ENCODE results near the gene TMEM117.

The TMEM117 gene

GRCh38 chr12:43835656-43836474 lies at the start of gene TMEM117:
TSS of gene TMEM117 (plus strand) at chr12:43836081.
- DNase-seq (ENCODE audit: low read depth, low spot score) = peak; percentile 78

GRCh38 chr12:43786899-43787693 lies 48.8 kb upstream of the TMEM117 start:
- no peak for DNase-seq (ENCODE audit: low read depth, low spot score)

- DNase-seq (ENCODE audit: low read depth, low spot score) = peak; percentile 52
Observed at GRCh38 chr12:43789941-43790340, 45.9 kb upstream of the TMEM117 start.

GRCh38 chr12:43795716-43796280 lies 40.1 kb upstream of the TMEM117 start:
- no peak for DNase-seq (ENCODE audit: low read depth, low spot score)

GRCh38 chr12:43797561-43798217 lies 38.2 kb upstream of the TMEM117 start:
- DNase-seq (ENCODE audit: low read depth, low spot score) = no peak

- no peak for DNase-seq (ENCODE audit: low read depth, low spot score)
Observed at GRCh38 chr12:43805149-43805859, 30.6 kb upstream of the TMEM117 start.

- peak; percentile 96 for DNase-seq (ENCODE audit: low read depth, low spot score)
Observed at GRCh38 chr12:43805860-43806736, 29.8 kb upstream of the TMEM117 start, which contains the start of gene TWF1. TSS of gene TWF1 (minus strand) at chr12:43806317. CDS start at chr12:43806245, 72 bp downstream.

GRCh38 chr12:43806737-43807072 lies 29.2 kb upstream of the TMEM117 start:
- DNase-seq (ENCODE audit: low read depth, low spot score) = no peak

- no peak for DNase-seq (ENCODE audit: low read depth, low spot score)
Observed at GRCh38 chr12:43807386-43807785, 28.5 kb upstream of the TMEM117 start.

GRCh38 chr12:43812057-43812456 lies 23.8 kb upstream of the TMEM117 start:
- DNase-seq (ENCODE audit: low read depth, low spot score) = no peak

- DNase-seq (ENCODE audit: low read depth, low spot score) = no peak
Observed at GRCh38 chr12:43812926-43813325, 23.0 kb upstream of the TMEM117 start.

- DNase-seq (ENCODE audit: low read depth, low spot score) = no peak
Observed at GRCh38 chr12:43815416-43815815, 20.5 kb upstream of the TMEM117 start.

GRCh38 chr12:43816168-43816567 lies 19.7 kb upstream of the TMEM117 start:
- no peak for DNase-seq (ENCODE audit: low read depth, low spot score)

GRCh38 chr12:43824207-43824775 lies 11.6 kb upstream of the TMEM117 start:
- DNase-seq (ENCODE audit: low read depth, low spot score) = no peak

- DNase-seq (ENCODE audit: low read depth, low spot score) = peak; percentile 27
Observed at GRCh38 chr12:43826681-43827080, 9.2 kb upstream of the TMEM117 start.

GRCh38 chr12:43827093-43827492 lies 8.8 kb upstream of the TMEM117 start:
- no peak for DNase-seq (ENCODE audit: low read depth, low spot score)

GRCh38 chr12:43832463-43833168 lies 3.3 kb upstream of the TMEM117 start:
- no peak for DNase-seq (ENCODE audit: low read depth, low spot score)

- DNase-seq (ENCODE audit: low read depth, low spot score) = no peak
Observed at GRCh38 chr12:43835264-43835655, 621 bp upstream of the TMEM117 start.

GRCh38 chr12:43836475-43836989 lies 651 bp downstream of the TMEM117 start:
- DNase-seq (ENCODE audit: low read depth, low spot score) = peak; percentile 32
